Endometrial microvascular endothelial cells (primary cell): ENCODE results near the gene RAP1A. TPM values are rescaled to one million over a fixed set of nuclear protein-coding genes. Genes with fewer than 3 reads are reported as not detected.

Experiments used
- in situ Hi-C: cut with HindIII; loops from 2 replicates; pipeline ENCODE4 v1.10.0; 2017; ENCODE audit warnings: low sequenced_read_pairs, low pct_unique_long_range_greater_than_20kb; ENCODE audit errors: inconsistent ontology term
- total RNA-seq: library from RNA; depleted of rRNA; stranded (reverse); fragments of >200 nt; gene quantifications from one replicate; pipeline ENCODE4 v1.2.3, GENCODE V29; 2015; ENCODE audit errors: inconsistent ontology term

RAP1A gene
- 61.4 TPM for total RNA-seq

- in situ Hi-C loops: no loop called here
These were observed at the start of gene RAP1A for GRCh38 chr1:111619635-111620440. Gene RAP1A, plus strand, starts transcription at chr1:111619789. Its CDS starts 71,572 bp downstream, at chr1:111691361.

GRCh38 chr1:111569913-111570312 is 49.7 kb upstream of the RAP1A start:
- in situ Hi-C loops: no loop called here

- in situ Hi-C loops: no loop called here
These were observed 48.8 kb upstream of the RAP1A start for GRCh38 chr1:111570781-111571181.

GRCh38 chr1:111571239-111571638 is 48.4 kb upstream of the RAP1A start:
- in situ Hi-C loops: no loop called here

GRCh38 chr1:111571987-111572386 is 47.6 kb upstream of the RAP1A start:
- in situ Hi-C loops: no loop called here

- in situ Hi-C loops: no loop called here
These were observed 43.0 kb upstream of the RAP1A start for GRCh38 chr1:111576547-111576946.

- in situ Hi-C loops: no loop called here
These were observed 41.8 kb upstream of the RAP1A start for GRCh38 chr1:111577814-111578213.

- in situ Hi-C loops: no loop called here
These were observed 38.4 kb upstream of the RAP1A start for GRCh38 chr1:111581166-111581565.

- in situ Hi-C loops: no loop called here
These were observed 37.6 kb upstream of the RAP1A start for GRCh38 chr1:111582016-111582415.

GRCh38 chr1:111582644-111583618 is 36.7 kb upstream of the RAP1A start:
- in situ Hi-C loops: no loop called here

GRCh38 chr1:111585447-111586086 is 34.0 kb upstream of the RAP1A start:
- in situ Hi-C loops: no loop called here

GRCh38 chr1:111586112-111586511 is 33.5 kb upstream of the RAP1A start:
- in situ Hi-C loops: no loop called here

- in situ Hi-C loops: no loop called here
These were observed 31.9 kb upstream of the RAP1A start for GRCh38 chr1:111587509-111588174.

- in situ Hi-C loops: no loop called here
These were observed 27.7 kb upstream of the RAP1A start for GRCh38 chr1:111591937-111592336.

- in situ Hi-C loops: no loop called here
These were observed 26.9 kb upstream of the RAP1A start for GRCh38 chr1:111592389-111593361.

- in situ Hi-C loops: no loop called here
These were observed 25.9 kb upstream of the RAP1A start for GRCh38 chr1:111593403-111594305.

GRCh38 chr1:111594306-111594693 is 25.3 kb upstream of the RAP1A start:
- in situ Hi-C loops: no loop called here
